ENCODE measurements around the gene HDGF.

DNA sequence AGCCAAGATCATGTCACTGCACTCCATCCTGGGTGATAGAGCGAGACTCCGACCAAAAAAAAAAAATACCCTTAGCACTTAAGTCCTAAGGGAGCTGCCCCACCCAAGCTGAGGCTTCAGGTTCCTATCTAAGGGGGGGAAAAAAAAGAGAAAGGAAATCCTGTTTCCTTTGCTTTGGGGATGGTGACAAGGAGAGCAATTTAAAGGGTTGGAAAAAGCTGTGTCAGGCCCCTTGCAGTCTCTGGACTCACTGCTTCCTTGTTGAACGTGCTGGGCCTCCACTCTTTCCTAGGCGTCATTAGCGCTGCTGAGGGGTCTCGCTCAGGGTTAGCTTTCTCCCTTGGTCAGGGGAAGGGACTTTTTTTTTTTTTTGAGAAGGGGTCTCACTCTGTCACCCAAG is 34.0 kb upstream of the HDGF start:
- TF ChIP-seq, protein P1, sequence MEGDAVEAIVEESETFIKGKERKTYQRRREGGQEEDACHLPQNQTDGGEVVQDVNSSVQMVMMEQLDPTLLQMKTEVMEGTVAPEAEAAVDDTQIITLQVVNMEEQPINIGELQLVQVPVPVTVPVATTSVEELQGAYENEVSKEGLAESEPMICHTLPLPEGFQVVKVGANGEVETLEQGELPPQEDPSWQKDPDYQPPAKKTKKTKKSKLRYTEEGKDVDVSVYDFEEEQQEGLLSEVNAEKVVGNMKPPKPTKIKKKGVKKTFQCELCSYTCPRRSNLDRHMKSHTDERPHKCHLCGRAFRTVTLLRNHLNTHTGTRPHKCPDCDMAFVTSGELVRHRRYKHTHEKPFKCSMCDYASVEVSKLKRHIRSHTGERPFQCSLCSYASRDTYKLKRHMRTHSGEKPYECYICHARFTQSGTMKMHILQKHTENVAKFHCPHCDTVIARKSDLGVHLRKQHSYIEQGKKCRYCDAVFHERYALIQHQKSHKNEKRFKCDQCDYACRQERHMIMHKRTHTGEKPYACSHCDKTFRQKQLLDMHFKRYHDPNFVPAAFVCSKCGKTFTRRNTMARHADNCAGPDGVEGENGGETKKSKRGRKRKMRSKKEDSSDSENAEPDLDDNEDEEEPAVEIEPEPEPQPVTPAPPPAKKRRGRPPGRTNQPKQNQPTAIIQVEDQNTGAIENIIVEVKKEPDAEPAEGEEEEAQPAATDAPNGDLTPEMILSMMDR (IDR thresholded peaks at IDR 0.05), result no peak
- TF ChIP-seq POLR2A (IDR thresholded peaks at IDR 0.05; ENCODE audit: low read depth), result no peak
